ENCODE results near the gene BSDC1.

Gene BSDC1

GRCh38 chr1:32334274-32334861 is 59.9 kb downstream of the BSDC1 start:
- Histone ChIP-seq H3K9me3 (no peaks in the 10 kb centered on the region), H3K27me3 (no peaks in the 10 kb centered on the region), H3K4me2 (peak overlapping the region; percentile 92), H3K9ac (peak overlapping the region; percentile 99), H3K36me3 (peaks cover 54% of the 10 kb centered on the region), H3K4me3 (peak overlapping the region; percentile 97), H3K4me1 (peaks cover 75% of the 10 kb centered on the region), H4K20me1 (peaks cover 76% of the 10 kb centered on the region), H3K27ac (peak overlapping the region; percentile 97)
- TF ChIP-seq Cebpa-rat (IDR thresholded peaks at IDR 0.05), result no peak

GRCh38 chr1:32333251-32333963 is 60.8 kb downstream of the BSDC1 start:
- peaks cover 86% of the 10 kb centered on the region for H4K20me1 ChIP-seq
- peaks cover 63% of the 10 kb centered on the region for H3K36me3 ChIP-seq
- H3K4me1 ChIP-seq, result peaks cover 65% of the 10 kb centered on the region
- H3K9me3 ChIP-seq, result no peaks in the 10 kb centered on the region
- H3K9ac ChIP-seq, result peak overlapping the region; percentile 99; the same call in 1 of the 2 replicates
- no peak for TF ChIP-seq Cebpa-rat (IDR thresholded peaks at IDR 0.05)
- peak overlapping the region; percentile 97 for H3K4me3 ChIP-seq
- peak overlapping the region; percentile 97; the same call in 1 of the 2 replicates for H3K27ac ChIP-seq
- H3K4me2 ChIP-seq, result peak overlapping the region; percentile 92
- H3K27me3 ChIP-seq, result no peaks in the 10 kb centered on the region

- no peak for TF ChIP-seq Cebpa-rat (IDR thresholded peaks at IDR 0.05)
- peaks cover 73% of the 10 kb centered on the region for H3K36me3 ChIP-seq
- no peak overlapping the region; the same call in 1 of the 2 replicates for H3K27ac ChIP-seq
- no peaks in the 10 kb centered on the region for H3K9me3 ChIP-seq
- H3K27me3 ChIP-seq, result no peaks in the 10 kb centered on the region
- H3K4me3 ChIP-seq, result no peak overlapping the region
- H3K9ac ChIP-seq, result 0 out of 2 replicates have a peak overlapping the region, but pooled peaks have one; percentile 49
- peaks cover 88% of the 10 kb centered on the region for H4K20me1 ChIP-seq
- H3K4me1 ChIP-seq, result peaks cover 56% of the 10 kb centered on the region
- peak overlapping the region; percentile 92 for H3K4me2 ChIP-seq
These were observed 61.8 kb downstream of the BSDC1 start for GRCh38 chr1:32332290-32333079.

- H3K9me3 ChIP-seq, result no peaks in the 10 kb centered on the region
- peak overlapping the region; percentile 92; the same call in 1 of the 2 replicates for H3K4me2 ChIP-seq
- H3K36me3 ChIP-seq, result peaks cover 81% of the 10 kb centered on the region
- no peak overlapping the region for H3K4me3 ChIP-seq
- H3K27ac ChIP-seq, result no peak overlapping the region
- no peak overlapping the region for H3K9ac ChIP-seq
- no peaks in the 10 kb centered on the region for H3K27me3 ChIP-seq
- no peak for TF ChIP-seq Cebpa-rat (IDR thresholded peaks at IDR 0.05)
- H3K4me1 ChIP-seq, result peaks cover 46% of the 10 kb centered on the region
- peaks cover 86% of the 10 kb centered on the region for H4K20me1 ChIP-seq
These were observed 62.7 kb downstream of the BSDC1 start for GRCh38 chr1:32331549-32331948.

GRCh38 chr1:32330558-32331151 is 63.6 kb downstream of the BSDC1 start:
- H3K4me1 ChIP-seq, result peaks cover 43% of the 10 kb centered on the region
- peaks cover 90% of the 10 kb centered on the region for H3K36me3 ChIP-seq
- H4K20me1 ChIP-seq, result peaks cover 83% of the 10 kb centered on the region
- no peak overlapping the region for H3K4me3 ChIP-seq
- H3K9ac ChIP-seq, result no peak overlapping the region
- no peak overlapping the region for H3K27ac ChIP-seq
- TF ChIP-seq Cebpa-rat (IDR thresholded peaks at IDR 0.05), result no peak
- H3K27me3 ChIP-seq, result no peaks in the 10 kb centered on the region
- H3K9me3 ChIP-seq, result no peaks in the 10 kb centered on the region
- H3K4me2 ChIP-seq, result 0 out of 2 replicates have a peak overlapping the region, but pooled peaks have one; percentile 92

- no peaks in the 10 kb centered on the region for H3K27me3 ChIP-seq
- H4K20me1 ChIP-seq, result peaks cover 81% of the 10 kb centered on the region
- TF ChIP-seq Cebpa-rat (IDR thresholded peaks at IDR 0.05), result no peak
- H3K4me2 ChIP-seq, result no peak overlapping the region
- no peak overlapping the region for H3K9ac ChIP-seq
- H3K4me3 ChIP-seq, result no peak overlapping the region
- peaks cover 96% of the 10 kb centered on the region for H3K36me3 ChIP-seq
- H3K9me3 ChIP-seq, result no peaks in the 10 kb centered on the region
- peaks cover 43% of the 10 kb centered on the region for H3K4me1 ChIP-seq
- H3K27ac ChIP-seq, result no peak overlapping the region
These were observed 64.2 kb downstream of the BSDC1 start for GRCh38 chr1:32329931-32330466.

- Histone ChIP-seq H4K20me1 (peaks cover 71% of the 10 kb centered on the region), H3K4me3 (no peak overlapping the region), H3K4me2 (no peak overlapping the region), H3K9me3 (no peaks in the 10 kb centered on the region), H3K9ac (no peak overlapping the region), H3K4me1 (peaks cover 22% of the 10 kb centered on the region), H3K36me3 (peaks cover 99% of the 10 kb centered on the region), H3K27me3 (no peaks in the 10 kb centered on the region), H3K27ac (no peak overlapping the region)
- no peak for TF ChIP-seq Cebpa-rat (IDR thresholded peaks at IDR 0.05)
These were observed 67.0 kb downstream of the BSDC1 start for GRCh38 chr1:32327204-32327603.

GRCh38 chr1:32321712-32322291 is 72.4 kb downstream of the BSDC1 start:
- H3K4me1 ChIP-seq, result peaks cover 55% of the 10 kb centered on the region
- no peak for TF ChIP-seq Cebpa-rat (IDR thresholded peaks at IDR 0.05)
- H3K9ac ChIP-seq, result no peak overlapping the region
- H4K20me1 ChIP-seq, result peaks cover 32% of the 10 kb centered on the region
- peaks cover 85% of the 10 kb centered on the region for H3K36me3 ChIP-seq
- peak overlapping the region; percentile 12; the same call in 1 of the 2 replicates for H3K27ac ChIP-seq
- no peak overlapping the region for H3K4me3 ChIP-seq
- peak overlapping the region; percentile 25 for H3K4me2 ChIP-seq
- no peaks in the 10 kb centered on the region for H3K9me3 ChIP-seq
- no peaks in the 10 kb centered on the region for H3K27me3 ChIP-seq

Data from BLaER1 (cell line).